RWPE1 (cell line): ENCODE data around the gene VAV1.

Experiments
- CTCF ChIA-PET: fragments of 350-600 bp; sonication (Branson Sonifier 250); formaldehyde crosslinking; extraction: SDS; loops from one replicate; lab custom pipeline; 2021; lab: Yijun Ruan, JAX
- POLR2A ChIA-PET: fragments of 400-600 bp; formaldehyde crosslinking; extraction: SDS; loops from one replicate; lab custom pipeline; 2020; ENCODE audit warnings: antibody characterized with exemption; ENCODE audit not compliant: low non-redundant PET; lab: Yijun Ruan, JAX
- DNase-seq: peaks from one replicate; pipeline ENCODE4 v3.0.0; 2012; ENCODE audit warnings: low spot score
- H3K27ac ChIP-seq: fragments of 450-650 bp; 2 replicates; pipeline ENCODE4 v1.5.1; 2017
- CTCF ChIP-seq: fragments of 450-650 bp; conservative IDR thresholded peaks from 2 replicates; pipeline ENCODE4 v1.5.1; 2017; ENCODE audit warnings: low read depth, mild to moderate bottlenecking

VAV1 gene

DNA sequence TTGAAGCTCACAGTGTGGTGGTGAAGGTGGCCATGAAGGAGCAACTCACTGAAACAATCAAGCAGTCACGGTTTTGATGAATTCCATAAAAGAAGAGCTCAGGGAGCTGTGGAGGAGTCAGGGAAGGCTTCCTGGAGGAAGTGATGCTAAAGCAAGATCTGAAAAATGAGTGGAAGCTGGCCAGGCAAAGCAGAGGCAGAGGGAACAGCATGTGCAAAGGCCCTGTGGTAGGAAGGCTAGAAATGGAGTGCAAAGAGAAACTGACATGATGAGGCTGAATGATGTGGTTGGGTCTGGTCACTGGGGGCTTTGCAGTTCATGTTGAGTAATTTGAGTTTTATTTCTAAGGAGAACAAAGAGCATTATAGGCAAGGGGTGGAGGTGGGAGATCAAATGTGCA is 121.8 kb downstream of the VAV1 start:
- CTCF ChIA-PET = no interaction called here
- H3K27ac ChIP-seq = no peak overlapping the region
- no peak for TF ChIP-seq CTCF
- no peak for DNase-seq
- POLR2A ChIA-PET = no interaction called here

DNA sequence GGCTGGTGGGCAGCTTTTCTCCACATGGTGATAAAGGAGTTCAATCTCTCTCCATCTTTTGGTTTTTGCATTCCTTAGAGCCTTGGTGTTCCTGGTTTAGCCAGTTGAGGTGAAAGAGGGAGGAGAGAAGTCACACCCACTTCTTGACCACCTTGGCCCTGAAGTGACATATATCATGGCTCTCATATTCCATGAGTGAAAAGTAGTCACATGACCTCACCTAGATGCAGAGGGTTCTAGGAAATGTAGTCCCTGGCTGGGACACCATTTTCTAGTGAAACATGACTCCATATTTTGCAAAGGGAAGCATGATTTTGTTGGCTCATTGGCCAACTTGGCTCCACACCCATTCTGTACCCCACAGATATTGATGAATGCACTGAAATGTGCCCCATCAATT is 130.9 kb downstream of the VAV1 start:
- no peak for DNase-seq
- ChIA-PET POLR2A (no interaction called here), CTCF (no interaction called here)
- H3K27ac ChIP-seq = no peak overlapping the region
- TF ChIP-seq CTCF = no peak

GRCh38 chr19:6906559-6907060 is 134.1 kb downstream of the VAV1 start:
- DNase-seq = no peak
- no peak for TF ChIP-seq CTCF
- no peak overlapping the region for H3K27ac ChIP-seq
- POLR2A ChIA-PET = no interaction called here
- CTCF ChIA-PET = no interaction called here
